Spleen (tissue), 11 donors: ENCODE data around the gene MICAL2. TPM values are rescaled to one million over a fixed set of nuclear protein-coding genes. Genes with fewer than 3 reads are reported as not detected.

Experiments
- DNase-seq: peaks from one replicate; pipeline ENCODE4 v3.0.0-alpha.2; 2020
- H3K27ac ChIP-seq, 8 donors: fragments of 200-600 bp; sonication (generic) in 7 of 8; 1 replicate in 4 of 8; 2 replicates in 4 of 8; pipeline versions ENCODE4 v1.5.0 to v1.8.0; 2016 to 2021; ENCODE audit warnings: inconsistent platforms in 4 of 8, mild to moderate bottlenecking in 4 of 8, moderate library complexity in 1 of 8
- H3K27me3 ChIP-seq, 7 donors: fragments of 200-600 bp; sonication (generic) in 6 of 7; replicated peaks in 1 of 7; 1 replicate in 4 of 7; 2 replicates in 3 of 7; pipeline versions ENCODE4 v1.5.0 to v1.8.0; 2016 to 2021; ENCODE audit warnings: inconsistent platforms in 3 of 7, mild to moderate bottlenecking in 1 of 7
- H3K36me3 ChIP-seq, 6 donors: fragments of 200-600 bp; sonication (generic) in 5 of 6; 1 replicate in 4 of 6; 2 replicates in 2 of 6; pipeline versions ENCODE4 v1.5.0 to v1.8.0; 2016 to 2021; ENCODE audit warnings: inconsistent platforms in 2 of 6
- H3K4me1 ChIP-seq, 6 donors: fragments of 200-600 bp; sonication (generic) in 5 of 6; 1 replicate in 3 of 6; 2 replicates in 3 of 6; pipeline versions ENCODE4 v1.5.0 to v1.8.0; 2016 to 2021; ENCODE audit warnings: inconsistent platforms in 3 of 6
- H3K4me3 ChIP-seq, 8 donors: fragments of 200-600 bp; sonication (generic) in 7 of 8; 1 replicate in 4 of 8; 2 replicates in 4 of 8; pipeline versions ENCODE4 v1.5.0 to v1.8.0; 2016 to 2021; ENCODE audit warnings: inconsistent platforms in 4 of 8, mild to moderate bottlenecking in 4 of 8, moderate library complexity in 2 of 8
- H3K9me3 ChIP-seq, 8 donors: fragments of 200-600 bp; sonication (generic) in 7 of 8; 1 replicate in 4 of 8; 2 replicates in 4 of 8; pipeline versions ENCODE4 v1.5.0 to v1.8.0; 2016 to 2021; ENCODE audit warnings: inconsistent platforms in 4 of 8
- CTCF ChIP-seq, 11 experiments: fragments of 200-600 bp in 7 of 11; fragments of 450-650 bp in 4 of 11; sonication (generic) in 4 of 11; IDR thresholded peaks in 8 of 11; conservative IDR thresholded peaks in 3 of 11; 1 replicate in 7 of 11; 2 replicates in 4 of 11; pipeline versions ENCODE4 v1.4.0 to v1.8.0; 2016 to 2021; ENCODE audit warnings: antibody characterized with exemption in 11 of 11, inconsistent platforms in 4 of 11, mild to moderate bottlenecking in 1 of 11
- POLR2A ChIP-seq, 3 donors: fragments of 450-650 bp; IDR thresholded peaks; one replicate each; pipeline ENCODE4 v1.5.1; 2017; ENCODE audit warnings: antibody characterized with exemption in 3 of 3, mild to moderate bottlenecking in 1 of 3
- POLR2AphosphoS5 ChIP-seq, 3 donors: sonication (generic); formaldehyde crosslinking; IDR thresholded peaks; one replicate each; pipeline ENCODE4 v1.5.1; 2017; ENCODE audit warnings: antibody characterized with exemption in 3 of 3
- WGBS, 5 donors: extraction: QIAGEN DNeasy Blood & Tissue Kit in 3 of 5; methylation state at CpG; one replicate each; pipeline versions ENCODE4 v1.1.5 to v1.1.7; 2013 to 2018; 5-methylcytosine and 5-hydroxymethylcytosine counted together
- intact Hi-C: fragments of 100-400 bp; cut with DNase I; formaldehyde crosslinking; loops from one replicate; pipeline ENCODE4 v1.15.0; 2023; ENCODE audit warnings: low total_unique reads
- polyA plus RNA-seq, 3 donors: library from polyadenylated mRNA; stranded (reverse); fragments of 200-250 nt; gene quantifications; one replicate each; pipeline ENCODE4 v1.2.1, GENCODE V29; 2013
- total RNA-seq, 7 donors: library from RNA; depleted of rRNA in 3 of 7; stranded (reverse); fragments of >200 nt in 3 of 7; fragmentation: NEBNext Ultra II Directional in 4 of 7; extraction: Animal tissue kit (Norgen Biotek cat#: 25700) in 4 of 7; gene quantifications; one replicate each; pipeline versions ENCODE4 v1.1.0 to v1.2.1, GENCODE V29; 2016 to 2021
- donor health status: healthy with polysubstance abuse.
- donor health status: DM: no; HTN: no; CAD: no; lungs with moderate emphysema.
- donor health status: DM: no; HTN: no; CAD: no.
- donor health status: Bipolar disorder and iron deficiency.
- donor health status: healthy.
- donor health status: DM: no; HTN: no; CAD: no.
- donor health status: DM: yes; HTN: yes; CAD: no.

MICAL2 gene
- total and polyA plus RNA-seq, 10 donors: 1.9 to 50.8 (median 32.3) TPM

DNA sequence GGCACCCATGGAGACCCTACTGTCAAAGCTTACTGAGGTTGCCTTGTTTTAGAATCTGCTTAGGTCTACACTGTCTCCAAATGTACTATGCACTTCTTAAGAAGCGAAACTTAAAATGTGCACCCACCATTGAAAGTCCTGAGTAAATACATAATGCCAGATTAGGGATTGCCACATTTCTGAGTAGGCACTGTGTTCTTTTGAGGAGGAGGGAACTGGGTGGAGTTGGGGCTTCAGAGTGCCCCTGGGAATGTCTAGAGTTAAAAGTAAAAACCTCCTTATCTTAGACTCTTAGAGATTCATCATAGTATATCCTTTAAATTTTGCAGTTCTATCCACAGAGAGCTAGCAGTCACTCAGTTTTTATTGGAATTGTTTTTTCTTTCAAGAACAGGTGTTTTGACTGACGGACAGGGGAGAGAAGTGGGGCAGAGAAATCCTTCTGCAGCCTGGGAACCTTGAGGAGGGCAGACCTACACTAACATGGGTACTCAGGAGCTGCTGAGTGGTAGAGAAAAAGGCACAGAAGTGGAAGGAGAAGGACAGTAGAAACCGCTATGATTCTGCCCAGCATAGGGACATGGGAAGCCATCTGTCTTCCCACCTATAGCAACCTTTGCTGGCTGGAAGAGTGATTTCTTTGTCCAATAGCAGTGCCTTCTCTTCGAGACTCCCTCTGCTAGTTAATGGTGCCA is 33.4 kb upstream of the MICAL2 start:
- 84 to 92% (median 90%) methylated on average over 4 of the region's 4 CpGs for WGBS, 5 donors
- H3K4me1 ChIP-seq: no peaks in the 10 kb centered on the region
- no peak overlapping the region for H3K27ac ChIP-seq
- no peaks in the 10 kb centered on the region for H3K27me3 ChIP-seq
- no peak for TF ChIP-seq POLR2A (IDR thresholded peaks at IDR 0.05)
- TF ChIP-seq POLR2AphosphoS5 (IDR thresholded peaks at IDR 0.05): no peak
- no peak for TF ChIP-seq CTCF (IDR thresholded peaks at IDR 0.05 in 8 of 11, conservative IDR thresholded peaks at IDR 0.05 in 3 of 11)
- intact Hi-C loops: no loop called here
- DNase-seq: no peak
- no peaks in the 10 kb centered on the region for H3K36me3 ChIP-seq
- no peaks in the 10 kb centered on the region for H3K9me3 ChIP-seq
- no peak overlapping the region for H3K4me3 ChIP-seq

- no peak for TF ChIP-seq POLR2A (IDR thresholded peaks at IDR 0.05)
- TF ChIP-seq CTCF (IDR thresholded peaks at IDR 0.05 in 8 of 11, conservative IDR thresholded peaks at IDR 0.05 in 3 of 11): no peak
- TF ChIP-seq POLR2AphosphoS5 (IDR thresholded peaks at IDR 0.05): no peak
- Histone ChIP-seq H3K9me3 (no peaks in the 10 kb centered on the region), H3K4me3 (no peak overlapping the region), H3K27me3 (no peaks in the 10 kb centered on the region), H3K4me1 (no peaks in the 10 kb centered on the region), H3K27ac (no peak overlapping the region), H3K36me3 (no peaks in the 10 kb centered on the region)
- no peak for DNase-seq
- intact Hi-C loops: no loop called here
- WGBS, 5 donors: 82 to 89% (median 85%) methylated on average over 7 of the region's 7 CpGs
These were observed 32.7 kb upstream of the MICAL2 start for GRCh38 chr11:12077535-12078280.

DNA sequence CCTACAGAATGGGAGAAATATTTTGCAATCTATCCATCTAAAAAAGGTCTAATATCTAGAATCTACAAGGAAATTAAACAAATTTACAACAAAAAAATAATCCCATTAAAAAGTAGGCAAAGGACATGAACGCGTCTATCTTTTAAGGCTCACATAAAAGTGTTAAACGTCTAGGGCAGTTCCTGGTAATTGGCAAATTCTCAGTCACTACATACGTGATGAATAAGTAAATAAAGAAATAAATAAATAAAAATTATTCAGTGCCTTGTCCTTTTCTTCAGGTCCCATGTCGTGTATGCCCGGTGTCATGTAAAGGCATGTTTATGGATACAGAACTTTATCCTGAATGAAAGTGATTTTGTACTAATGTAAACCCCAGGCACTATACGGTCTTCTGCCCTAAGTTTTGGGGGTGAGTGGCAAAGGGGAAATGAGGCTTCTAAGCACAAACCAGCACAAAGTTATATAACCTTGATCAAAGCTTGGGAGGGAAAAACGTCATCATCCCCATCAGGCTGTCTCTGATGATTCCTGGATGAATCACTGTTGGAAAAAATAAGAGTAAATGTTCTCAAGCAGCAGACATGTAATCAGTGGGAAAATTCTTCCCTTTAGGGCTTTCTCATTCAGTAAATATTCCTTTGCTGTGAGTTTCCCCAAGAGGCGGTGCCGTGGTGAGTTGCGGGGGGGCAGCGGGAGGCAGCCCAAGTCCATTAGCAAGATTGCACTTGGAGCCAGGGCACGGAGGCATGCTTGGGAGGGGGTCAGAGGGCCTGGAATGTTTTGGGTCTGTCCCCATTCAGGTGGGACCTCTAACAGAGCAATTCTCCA is 30.4 kb upstream of the MICAL2 start:
- WGBS, 5 donors: 78 to 86% (median 79%) methylated on average over 13 of the region's 13 CpGs
- H3K4me3 ChIP-seq: no peak overlapping the region
- H3K4me1 ChIP-seq: no peaks in the 10 kb centered on the region
- TF ChIP-seq POLR2AphosphoS5 (IDR thresholded peaks at IDR 0.05) (no peak), CTCF (IDR thresholded peaks at IDR 0.05 in 8 of 11, conservative IDR thresholded peaks at IDR 0.05 in 3 of 11) (no peak), POLR2A (IDR thresholded peaks at IDR 0.05) (no peak)
- DNase-seq: no peak
- H3K36me3 ChIP-seq: no peaks in the 10 kb centered on the region
- no peak overlapping the region for H3K27ac ChIP-seq
- peaks cover 0 to 4% (median 0%) of the 10 kb centered on the region in 8 donors for H3K9me3 ChIP-seq
- intact Hi-C loops: no loop called here
- H3K27me3 ChIP-seq: no peaks in the 10 kb centered on the region
